HL-60/S4 treated with retinoic acid at 250 ng/mL for 4 days and 3 days (cell line): ENCODE data around the gene PKNOX2.

Experiments used
- in situ Hi-C: fragments of 300-500 bp; cut with MboI; formaldehyde crosslinking; loops from 2 replicates; pipeline ENCODE4 v1.7.0; 2022; ENCODE audit warnings: low sequenced_read_pairs

PKNOX2 gene

DNA sequence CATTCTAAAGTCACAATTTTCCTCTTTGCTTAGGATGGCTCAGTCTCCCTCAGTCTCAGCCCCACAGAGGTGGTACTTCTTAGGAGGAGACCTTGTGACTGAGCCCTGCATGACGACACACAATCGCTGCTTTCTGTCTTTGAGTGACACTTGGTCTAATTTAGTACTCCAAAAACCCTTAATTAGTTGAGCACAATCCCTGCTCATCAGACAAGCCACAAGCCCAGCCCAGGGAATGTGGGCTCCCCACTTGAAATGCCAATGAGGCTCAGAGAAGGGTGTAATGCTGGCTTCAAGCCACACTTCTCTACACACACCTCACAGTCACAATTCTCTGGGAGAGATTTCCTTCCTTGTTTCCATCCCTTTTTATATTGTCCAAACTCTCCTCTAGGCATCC is 229.7 kb downstream of the PKNOX2 start:
- in situ Hi-C loops, result no loop called here

DNA sequence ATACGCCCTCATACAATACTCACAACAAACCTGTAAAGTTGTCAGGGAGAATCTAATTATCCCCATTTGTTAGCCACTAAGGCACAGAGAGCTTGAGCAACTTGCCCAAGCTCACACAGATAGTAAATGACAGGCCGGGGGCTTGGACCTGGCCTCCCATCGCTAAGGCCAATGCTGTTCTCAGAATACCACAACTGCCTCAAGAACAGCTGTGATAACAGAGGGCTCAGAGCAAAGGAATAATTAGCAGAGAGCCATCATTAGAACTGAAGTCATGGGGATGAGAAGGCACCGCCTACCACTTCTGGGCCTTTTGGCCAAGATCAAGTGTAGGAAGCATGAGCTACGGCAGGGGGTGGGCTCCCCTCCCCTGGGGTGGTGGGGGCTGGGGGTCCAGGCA is 232.9 kb downstream of the PKNOX2 start:
- in situ Hi-C loops, result no loop called here

DNA sequence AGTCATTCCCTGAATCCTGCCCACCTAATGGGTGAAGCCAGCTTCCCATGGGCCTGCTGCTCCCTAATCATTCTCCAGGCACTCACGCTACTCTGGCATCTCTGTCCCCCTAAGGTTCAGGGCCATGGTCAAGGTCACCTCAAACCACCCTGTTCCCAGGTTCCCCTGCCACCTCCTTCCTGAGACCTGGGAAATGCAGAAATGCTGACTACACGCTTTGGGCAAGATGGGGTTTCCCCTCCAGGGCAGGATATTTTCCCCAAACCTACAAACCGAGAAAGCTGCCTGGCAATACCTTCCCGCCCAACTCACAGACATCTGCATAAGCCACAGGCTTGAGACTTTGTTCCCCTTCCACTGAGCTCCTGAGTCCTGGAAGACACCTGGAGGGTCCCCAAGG is 233.9 kb downstream of the PKNOX2 start:
- in situ Hi-C loops, result no loop called here

DNA sequence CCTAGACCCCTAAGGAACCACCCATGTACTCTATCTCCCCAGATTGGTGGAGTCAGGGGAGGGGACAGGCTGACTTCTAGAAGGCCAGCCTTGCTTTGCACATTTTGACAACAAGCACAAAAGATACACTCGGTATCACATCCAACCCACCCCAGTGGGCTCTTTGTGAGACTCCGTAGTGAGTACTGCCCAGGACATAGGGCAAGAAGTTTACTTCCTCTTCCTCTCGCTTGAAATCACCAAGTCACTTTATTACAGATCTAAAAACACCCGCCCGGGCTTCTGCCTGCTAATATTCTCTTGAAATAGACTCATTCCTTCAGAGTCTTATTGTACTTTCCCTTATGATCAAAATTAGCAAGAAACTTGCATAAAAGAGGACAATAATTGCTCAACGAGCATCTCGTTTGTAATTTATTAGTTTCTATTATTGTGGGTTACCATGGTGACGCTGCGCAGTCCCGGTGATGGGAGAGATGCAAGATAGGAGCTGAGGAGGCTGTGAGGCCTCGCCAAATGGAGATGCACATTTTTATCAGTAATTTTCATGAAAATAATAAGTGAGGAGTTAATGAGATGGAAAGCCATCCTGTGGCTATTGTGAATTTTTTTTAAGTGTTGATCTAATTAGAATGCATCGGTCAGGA is 234.6 kb downstream of the PKNOX2 start:
- in situ Hi-C loops, result no loop called here

DNA sequence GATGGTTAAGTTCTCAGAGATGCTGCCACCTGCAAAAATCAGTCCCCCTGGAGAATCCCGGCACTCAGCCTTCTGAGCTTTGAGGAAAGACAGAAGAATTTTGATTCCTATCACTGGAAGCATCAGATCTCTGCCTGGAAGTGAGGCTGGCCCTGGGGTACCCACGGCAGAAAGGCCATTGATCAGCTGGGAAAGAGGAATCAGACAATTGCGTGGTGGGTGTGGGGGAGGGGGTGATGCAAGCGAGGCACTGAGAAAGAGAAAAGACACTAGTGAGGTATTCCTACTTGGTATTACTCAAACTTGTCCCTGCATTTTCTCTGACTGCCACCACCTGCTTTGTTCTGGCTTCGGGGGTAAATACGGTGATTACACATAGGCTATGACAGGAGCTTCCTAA is 235.4 kb downstream of the PKNOX2 start:
- in situ Hi-C loops, result no loop called here

DNA sequence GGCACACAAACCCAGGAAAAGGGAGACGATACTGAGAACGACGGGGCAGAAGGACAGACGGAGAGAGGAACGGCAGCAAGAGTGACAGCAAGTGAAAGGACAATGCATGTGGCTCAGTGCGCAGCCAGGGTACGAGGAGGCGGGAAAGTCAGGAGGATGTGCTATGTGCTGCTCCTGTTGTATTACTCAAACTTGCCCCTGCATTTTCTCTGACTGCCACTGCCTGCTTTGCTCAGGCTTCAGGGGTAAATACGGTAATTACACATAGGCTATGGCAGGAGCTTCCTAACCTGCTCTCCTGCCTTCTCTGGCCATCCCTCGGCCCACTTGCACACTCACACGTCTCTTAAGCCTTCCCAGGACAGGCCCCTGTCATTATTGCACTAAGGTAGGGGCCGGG is 236.7 kb downstream of the PKNOX2 start:
- in situ Hi-C loops, result no loop called here

DNA sequence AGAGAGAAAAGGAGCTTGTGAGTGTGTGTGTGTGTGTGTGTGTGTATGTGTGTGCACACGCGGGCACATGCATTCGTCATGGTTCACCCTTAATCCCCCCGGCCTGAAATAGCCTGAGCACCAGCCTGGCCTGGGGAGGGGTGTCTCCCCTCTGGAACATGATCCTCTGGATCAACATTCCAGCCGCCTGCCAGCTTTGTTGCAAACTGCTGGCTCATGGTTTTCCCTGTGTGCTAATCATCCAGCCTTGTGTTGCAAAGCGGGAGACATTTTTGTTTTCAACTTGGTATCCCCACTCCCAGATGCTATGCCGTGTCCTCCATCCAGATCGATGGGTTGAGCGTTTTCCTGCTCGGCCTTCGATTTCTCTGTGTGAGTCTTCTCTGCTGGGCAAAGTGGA is 237.2 kb downstream of the PKNOX2 start:
- in situ Hi-C loops, result no loop called here

DNA sequence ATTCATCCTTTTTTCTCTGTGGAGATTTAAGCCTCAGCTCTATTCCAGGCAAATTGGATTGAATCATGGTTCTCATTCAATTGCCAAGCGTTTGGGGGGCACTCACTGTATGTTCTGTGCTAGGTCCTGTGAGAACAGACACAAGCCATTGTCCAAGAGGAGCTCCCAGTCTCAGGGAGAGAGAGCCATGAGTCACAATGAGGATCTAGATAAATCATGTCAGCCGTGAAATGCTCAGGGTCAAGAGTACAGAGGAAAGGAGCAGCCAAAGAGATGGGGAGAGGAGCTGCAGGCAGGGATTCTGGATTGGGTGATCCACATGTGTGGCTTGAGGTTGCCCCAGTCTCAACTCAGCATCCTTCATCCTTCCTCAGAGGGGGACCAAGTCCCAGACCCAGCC is 237.9 kb downstream of the PKNOX2 start:
- in situ Hi-C loops, result no loop called here

DNA sequence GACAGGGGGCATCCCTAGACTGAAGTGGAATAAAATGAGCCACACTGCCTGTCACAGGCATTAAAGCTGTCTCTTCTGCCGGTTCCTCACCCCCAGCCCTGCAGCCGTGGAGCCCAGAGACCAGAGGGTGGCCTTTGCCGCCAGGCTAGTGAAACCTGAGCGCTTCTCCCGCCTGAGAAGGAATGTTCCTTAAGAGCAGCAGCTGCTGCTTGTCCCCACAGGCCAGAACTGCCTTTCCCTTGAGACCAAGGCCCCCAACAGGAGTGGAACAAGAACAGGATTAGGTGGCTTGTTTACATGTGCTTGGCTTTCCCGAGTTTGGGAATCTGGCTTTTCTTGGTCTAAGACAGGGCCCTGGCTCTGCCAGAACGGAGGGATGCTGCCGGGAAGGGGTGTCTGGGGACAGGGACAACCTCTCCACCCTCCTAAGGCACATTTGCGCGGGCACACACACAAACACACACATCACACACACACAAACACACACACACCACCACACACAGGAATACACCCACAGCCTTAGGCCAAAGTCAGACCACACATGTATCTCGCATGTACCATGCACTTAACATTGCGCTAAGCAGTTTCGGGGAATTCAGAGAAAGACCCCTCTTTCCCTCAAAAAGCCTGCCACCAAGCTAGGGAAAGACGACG is 239.7 kb downstream of the PKNOX2 start:
- in situ Hi-C loops, result no loop called here

DNA sequence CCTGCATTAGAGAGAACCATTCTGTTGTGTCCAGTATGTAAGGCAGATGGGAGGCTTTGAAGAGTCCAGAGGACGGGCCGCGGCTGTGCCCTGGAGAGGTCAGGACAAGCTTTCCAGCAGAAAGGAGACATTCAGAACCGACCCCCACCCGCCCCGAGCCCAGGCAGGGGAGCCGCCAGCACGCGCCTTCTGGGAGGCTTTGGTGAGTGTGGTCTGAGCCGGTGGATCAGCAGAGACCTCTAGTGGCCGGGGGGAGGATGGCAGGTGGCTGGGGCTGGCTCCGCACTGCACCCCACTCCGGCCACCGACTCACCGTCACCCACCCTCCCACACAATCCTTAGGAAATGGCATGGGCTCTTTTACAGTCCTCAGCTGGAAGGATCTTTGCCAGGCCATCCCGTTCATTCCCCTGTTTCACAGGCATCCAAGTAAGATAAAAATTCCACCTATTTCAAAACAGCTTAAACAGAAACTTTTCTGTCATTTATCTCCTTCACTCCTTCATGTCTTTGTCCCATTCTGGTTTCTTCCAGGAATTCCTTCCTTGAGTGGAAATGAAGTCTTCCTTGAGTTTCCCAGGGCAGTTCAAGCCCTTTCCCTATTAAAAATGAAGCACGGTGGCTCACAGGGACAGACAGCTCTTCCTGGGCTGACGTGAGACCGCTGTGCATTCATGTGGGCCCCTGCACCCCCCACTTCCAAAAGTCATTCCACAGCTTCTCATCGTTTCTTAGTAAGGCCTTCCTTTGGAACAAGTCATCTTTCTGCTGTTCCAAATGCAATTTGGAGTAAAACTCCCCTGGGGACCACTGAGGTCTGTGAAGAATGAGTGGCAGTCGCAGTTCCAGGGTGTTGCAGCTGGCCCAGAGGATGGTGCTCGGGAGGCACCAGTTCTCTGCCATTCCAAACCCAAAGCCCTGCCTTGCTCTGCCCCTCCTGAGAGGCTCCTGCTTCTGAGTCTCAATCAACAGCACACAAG is 240.6 kb downstream of the PKNOX2 start:
- in situ Hi-C loops, result no loop called here

DNA sequence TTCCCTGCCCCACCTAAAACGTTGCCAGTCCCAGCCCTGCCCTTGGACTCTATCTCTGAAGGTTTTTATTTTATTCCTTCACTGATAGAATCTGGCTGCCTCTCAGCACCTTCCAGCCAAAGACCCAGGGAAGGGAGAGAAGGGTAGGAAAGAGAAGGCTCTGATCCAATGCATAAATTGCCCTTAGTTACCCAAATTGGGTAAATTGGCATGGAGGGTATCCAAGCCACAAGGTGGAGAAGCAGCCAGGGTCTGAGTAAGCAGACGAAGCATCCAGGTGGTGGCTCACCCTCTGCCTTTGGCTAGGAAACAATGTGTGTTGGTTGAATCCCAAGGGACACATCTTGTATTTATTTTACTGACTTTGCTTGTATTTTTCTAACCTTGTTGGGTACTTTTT is 242.5 kb downstream of the PKNOX2 start:
- in situ Hi-C loops, result no loop called here

DNA sequence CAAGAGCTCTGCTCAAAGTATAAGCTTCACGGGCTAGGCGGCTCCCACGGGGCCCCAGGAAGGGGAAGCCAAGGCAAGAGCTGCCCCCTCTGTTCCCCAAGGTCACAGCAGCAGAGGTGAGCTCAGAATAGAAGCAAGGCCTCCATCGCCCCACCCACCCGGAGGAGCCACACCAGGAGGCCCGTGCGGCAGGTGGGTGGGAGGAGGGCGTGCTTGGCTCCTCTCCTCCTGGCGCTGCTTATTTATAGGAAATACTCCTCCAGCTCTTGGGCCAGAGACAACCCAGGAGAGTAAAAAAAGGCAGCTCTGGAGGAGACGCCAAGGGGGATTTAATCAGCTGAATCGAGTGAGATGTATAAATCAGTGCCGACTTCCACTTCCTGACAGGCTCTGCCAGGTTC is 243.8 kb downstream of the PKNOX2 start:
- in situ Hi-C loops, result no loop called here

DNA sequence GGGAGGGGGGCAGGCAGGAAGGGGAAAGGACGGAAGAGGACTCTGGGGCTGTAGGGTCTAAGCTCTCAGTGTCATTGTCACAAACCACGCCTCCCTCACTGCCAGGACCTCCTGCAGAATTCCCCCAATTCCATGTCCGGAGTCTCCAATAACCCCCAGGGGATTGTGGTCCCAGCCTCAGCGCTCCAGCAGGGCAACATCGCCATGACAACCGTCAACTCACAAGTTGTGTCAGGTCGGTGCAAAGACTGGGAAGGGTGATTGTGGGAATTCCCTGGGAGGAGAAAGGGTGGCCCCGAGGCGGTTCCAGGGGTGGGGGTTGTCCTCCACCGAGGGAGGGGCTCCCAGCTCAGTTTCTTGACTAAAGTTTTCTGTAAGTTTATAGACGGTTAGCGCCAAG is 245.5 kb downstream of the PKNOX2 start:
- in situ Hi-C loops, result loop anchor here (10.0 kb wide), 1 partner anchor 445 kb away; no protein-coding TSS in a partner anchor

DNA sequence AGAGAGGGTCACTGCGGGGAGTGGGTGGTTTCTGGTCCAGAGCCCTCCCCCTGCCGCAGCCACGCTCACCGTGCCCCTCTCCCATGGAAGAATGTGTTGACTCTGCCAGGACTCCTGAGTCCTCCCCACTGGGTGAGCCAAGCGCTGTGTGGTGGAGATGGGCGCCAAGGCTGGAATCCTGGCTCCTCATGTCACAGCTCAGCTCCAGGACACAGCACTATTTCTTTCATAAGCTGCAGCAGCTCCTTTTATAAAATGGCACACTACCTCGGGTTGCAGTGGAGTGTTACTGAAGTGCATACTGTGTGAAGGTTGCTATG is 247.6 kb downstream of the PKNOX2 start:
- in situ Hi-C loops, result loop anchor here (10.0 kb wide), 1 partner anchor 447 kb away; no protein-coding TSS in a partner anchor

DNA sequence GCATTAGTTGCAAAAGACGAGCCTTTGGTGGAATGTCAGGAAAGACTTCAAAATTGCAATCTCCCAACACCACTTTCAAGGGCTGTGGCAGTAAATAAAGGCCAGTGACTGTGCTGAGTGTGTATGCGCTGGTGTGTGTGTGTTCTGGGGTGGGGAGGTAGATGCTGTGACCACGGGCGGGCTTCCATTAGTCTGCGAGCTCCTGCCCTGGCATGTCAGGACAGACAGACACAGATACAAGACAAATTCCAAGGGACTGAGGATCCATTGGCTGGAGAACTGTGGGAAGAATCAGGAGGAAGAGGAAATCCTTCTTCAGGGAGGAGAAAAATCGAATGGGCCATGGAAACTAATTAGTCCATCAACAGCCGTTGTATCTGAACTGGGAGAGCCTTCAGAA is 248.0 kb downstream of the PKNOX2 start:
- in situ Hi-C loops, result loop anchor here (10.0 kb wide), 1 partner anchor 448 kb away; no protein-coding TSS in a partner anchor

DNA sequence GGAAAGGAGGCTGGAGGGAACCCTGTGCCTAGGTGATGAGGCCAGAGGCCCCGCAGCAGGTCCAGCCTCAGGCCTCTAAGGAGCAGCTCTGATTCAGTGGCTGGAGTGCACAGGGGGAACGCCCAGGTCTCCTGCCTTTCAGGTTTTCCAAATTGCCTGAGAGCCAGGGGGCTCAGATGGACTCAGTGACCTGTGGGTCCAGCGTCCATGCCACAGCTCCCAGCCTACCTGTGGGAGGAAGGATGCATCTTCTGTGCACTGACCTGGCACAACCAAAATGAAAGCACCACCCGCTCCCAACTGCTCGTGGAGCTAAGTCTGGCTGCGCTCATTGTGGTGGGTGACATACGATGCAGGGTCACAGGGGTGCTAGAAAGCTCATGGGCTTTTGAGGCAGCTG is 248.7 kb downstream of the PKNOX2 start:
- in situ Hi-C loops, result loop anchor here (10.0 kb wide), 1 partner anchor 448 kb away; no protein-coding TSS in a partner anchor

DNA sequence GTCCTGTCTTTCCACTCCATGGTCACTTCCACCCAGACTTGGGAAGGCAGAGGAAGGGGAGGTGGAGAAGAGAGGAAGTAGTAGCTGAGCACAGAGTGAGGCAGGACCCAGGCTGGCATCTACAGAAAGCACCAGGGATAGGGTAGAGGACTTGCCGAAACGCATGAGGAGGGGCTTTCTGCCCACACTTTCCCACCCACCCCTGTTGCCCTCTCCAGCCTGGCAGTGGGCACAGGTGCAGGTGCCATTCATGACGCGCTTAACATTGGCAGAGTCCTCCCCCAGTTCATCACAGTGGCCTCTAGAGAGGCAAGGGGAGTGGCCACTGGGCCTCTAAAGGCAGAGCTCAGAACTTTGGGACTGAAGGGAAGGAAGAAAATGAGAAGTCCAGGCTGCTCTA is 249.6 kb downstream of the PKNOX2 start:
- in situ Hi-C loops, result loop anchor here (10.0 kb wide), 1 partner anchor 449 kb away; no protein-coding TSS in a partner anchor

DNA sequence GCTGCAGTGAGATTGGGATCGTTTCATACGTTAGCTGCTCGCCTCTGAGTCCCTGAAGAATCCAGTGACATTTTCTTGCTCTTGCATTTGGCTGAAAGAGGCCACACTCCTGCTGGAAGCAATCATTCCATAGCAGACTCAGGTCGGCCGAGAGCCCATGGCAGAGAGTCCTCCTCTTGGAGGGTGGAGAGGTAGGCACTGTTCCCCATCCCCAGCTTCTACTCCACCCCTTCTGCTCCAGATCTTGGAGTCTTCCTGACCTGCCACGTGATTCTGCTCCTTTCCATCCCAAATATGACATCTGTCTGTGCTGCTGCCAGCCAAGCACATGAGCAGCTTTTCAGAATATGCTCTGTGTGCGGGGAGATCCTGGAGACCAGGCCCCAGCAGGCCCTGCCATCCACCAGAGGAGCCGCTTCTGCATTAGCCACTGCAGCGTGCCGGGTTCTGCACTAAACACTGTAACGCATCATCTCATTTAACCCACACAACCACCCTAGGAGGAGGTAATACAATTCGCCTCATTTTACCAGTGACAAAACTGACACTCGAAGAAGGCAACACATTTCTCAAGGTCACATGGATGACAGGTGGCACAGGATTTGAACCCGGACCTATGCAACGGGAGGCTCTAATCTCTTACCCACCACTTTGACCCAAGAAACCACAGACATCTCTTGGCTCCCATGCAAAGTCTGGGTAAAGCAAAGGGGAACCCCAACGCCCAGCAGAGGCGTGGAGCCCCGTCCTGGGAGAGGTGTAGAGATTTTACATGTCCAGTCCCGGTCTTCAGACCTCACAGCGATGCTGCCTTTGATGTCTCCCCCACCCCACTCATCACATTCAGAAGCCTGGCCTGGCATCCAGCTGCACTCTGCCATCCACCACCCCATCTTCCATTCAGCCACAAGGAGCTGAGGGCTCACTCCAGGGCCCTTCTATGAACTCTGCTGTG is 252.7 kb downstream of the PKNOX2 start:
- in situ Hi-C loops, result loop anchor here (10.0 kb wide), 1 partner anchor 452 kb away; no protein-coding TSS in a partner anchor

DNA sequence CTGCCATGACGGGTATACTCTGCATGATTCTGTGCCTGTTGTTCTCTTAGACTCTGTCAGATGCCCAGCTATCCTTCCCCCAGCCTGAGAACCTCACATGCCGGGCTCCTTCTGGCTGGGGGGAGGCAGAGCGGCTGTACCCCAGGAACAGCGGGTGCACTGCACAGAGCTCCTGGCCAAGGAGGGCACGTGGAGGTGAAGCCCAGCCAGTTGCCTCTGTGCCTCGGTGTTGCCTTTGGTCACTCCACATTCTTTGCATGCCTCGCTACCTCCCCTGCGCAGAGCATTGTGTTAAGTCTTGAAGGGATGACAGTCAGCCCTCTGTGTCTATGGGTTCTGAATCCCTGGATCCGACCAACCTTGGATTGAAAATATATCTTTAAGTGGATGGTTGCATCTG is 253.8 kb downstream of the PKNOX2 start:
- in situ Hi-C loops, result loop anchor here (10.0 kb wide), 1 partner anchor 454 kb away; no protein-coding TSS in a partner anchor

DNA sequence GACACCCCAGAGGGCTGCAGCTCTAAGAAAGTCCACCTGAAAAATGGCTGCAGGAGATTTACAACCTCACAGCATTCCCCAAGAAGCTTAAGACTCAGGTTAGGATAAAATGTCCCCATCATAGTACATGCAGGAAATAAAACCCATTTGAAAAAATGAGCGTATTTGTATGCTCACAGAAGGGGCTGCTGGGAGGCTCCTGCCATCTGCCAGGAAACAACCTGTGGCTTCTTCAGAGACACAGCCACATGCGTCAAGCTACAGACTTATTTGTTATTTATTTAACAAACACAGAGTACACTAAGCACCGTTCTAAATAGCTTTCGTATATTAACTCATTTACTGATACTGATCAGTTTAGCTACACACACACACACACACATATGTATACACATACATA is 258.1 kb downstream of the PKNOX2 start:
- in situ Hi-C loops, result no loop called here
